Activated T-helper 1 cell treated with anti-CD3 and anti-CD28 coated beads, Interleukin-2, amount 50 U/mL, for 16 hours (primary cell): ENCODE results near the gene PIP5K1B.

Experiments used
- DNase-seq, 2 donors: peaks; one replicate each; pipeline ENCODE4 v3.0.0-alpha.2; 2020; ENCODE audit warnings: low read depth in 1 of 2, low spot score in 1 of 2

The PIP5K1B gene

DNA sequence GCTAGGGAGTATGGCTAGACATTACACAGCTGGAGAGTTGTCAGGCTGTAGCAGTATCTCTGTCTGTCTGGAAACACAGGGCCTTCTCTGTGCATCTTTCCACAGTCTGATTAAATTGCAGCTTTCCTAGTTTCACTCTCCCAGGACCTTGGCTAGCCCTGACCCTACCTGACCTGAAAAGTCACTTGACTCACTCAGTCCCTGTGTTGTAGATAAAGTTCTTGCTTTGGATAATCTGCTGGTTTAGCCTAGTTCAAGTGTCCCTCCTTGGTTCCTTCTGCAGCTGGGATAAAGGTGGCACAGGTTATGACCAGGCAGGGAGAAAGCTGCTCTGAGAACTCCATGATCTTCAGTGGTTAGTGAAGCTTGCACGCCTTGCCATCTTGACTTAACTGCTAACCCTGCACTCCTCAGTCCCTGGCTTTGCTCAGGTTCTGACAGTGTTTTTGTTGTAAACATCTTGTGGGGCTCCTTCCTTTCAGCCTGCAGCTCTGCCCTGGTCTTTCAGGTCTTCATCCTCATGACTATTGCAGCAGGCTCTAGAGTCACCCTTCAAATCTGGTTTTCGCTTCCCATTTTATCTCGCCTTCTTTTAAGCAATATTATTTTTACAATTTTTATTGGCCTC, 101.0 kb downstream of the PIP5K1B start:
- DNase-seq = no peak

DNA sequence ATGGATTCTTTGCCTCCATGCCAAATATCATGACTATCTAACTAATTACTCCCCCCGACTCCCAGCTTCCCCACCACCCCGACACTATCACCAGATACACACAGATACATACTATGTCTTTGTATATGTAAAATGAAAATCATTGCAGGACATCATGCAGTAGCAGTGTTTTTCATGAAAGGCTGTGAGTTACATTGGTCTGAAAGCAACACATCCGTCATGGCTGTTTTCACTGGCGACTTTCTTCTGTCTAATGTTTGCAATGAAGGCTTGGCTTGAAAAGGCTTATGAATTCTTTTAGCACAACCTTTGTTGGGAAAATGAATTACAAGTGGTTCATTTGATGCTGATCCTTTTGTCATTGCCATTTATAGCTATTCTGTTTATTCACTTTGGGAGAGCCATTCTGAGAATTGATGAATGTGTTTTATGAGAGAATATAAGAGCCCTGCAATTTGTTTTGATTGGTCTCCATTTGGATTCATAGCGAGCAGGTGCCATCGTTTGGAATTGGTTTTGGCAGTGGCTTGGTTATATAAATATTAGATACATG, 103.4 kb downstream of the PIP5K1B start:
- DNase-seq = no peak

DNA sequence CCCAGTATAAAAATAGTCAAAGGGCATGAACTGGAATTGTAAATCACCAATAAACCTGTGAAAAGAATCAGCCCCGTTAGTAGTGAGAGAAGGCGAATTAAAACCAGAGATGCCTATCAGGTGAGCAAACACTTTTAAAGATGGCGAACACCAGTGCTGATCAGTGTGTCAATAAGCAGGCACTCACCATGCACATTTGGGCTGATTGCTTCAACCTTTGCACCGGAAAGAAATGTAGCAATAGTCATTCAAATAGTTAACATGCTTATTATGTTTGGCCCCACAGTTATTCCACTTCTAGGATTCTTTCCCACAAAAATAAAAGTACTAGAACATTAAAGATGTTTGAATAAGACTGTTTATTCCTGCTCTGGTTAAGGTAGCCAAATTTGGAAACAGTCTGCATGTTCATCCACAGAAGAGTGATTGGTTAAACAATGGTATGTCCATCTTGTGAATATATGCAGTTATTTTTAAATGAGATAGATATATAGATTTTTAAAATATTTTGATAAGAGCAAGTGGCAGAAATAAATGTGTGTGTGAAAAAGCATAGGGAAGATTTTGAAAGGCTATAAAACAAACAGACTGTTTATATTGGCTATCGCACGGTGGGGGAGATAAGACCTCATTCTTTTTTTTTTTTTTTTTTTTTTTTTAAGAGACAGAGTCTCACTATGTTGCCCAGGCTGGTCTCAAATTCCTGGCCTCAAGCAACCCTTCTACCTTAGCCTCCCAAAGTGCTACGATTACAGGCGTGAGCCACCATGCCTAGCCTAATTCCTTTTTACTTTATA, 112.2 kb downstream of the PIP5K1B start:
- no peak for DNase-seq

DNA sequence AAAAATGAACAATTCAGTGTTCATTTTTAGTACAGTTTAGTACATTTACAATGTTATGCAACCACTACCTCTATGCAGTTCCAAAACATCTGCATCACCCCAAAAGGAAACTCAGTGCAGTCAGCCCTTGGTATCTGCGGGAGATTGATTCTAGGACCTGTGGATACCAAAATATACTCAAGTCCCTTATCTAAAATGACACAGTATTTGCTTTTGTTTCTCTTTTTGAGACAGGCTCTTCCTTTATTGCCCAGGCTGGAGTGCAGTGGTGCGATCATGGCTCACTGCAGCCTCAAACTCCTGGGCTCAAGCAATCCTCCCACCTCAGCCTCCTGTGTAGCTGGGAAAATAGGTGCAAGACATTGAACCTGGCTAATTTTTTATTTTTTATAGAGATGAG, 114.0 kb downstream of the PIP5K1B start:
- DNase-seq = no peak

DNA sequence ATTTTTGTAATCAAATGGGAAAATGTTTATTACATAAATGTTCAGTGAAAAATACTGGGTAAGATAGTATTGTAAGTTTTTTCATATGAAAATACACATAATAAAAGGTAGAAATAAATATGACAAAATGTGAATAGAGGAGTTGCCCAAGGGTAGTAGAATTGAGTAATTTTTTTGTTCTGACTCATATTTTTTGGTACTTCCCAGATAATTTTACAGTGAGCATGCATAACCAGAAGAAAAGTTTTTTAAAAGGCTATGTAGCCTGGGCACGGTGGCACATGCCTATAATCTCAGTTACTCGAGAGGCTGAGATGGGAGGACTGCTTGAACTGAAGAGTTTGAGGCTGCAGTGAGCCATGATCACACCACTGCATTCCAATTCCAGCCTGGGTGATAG, 116.9 kb downstream of the PIP5K1B start:
- no peak for DNase-seq

DNA sequence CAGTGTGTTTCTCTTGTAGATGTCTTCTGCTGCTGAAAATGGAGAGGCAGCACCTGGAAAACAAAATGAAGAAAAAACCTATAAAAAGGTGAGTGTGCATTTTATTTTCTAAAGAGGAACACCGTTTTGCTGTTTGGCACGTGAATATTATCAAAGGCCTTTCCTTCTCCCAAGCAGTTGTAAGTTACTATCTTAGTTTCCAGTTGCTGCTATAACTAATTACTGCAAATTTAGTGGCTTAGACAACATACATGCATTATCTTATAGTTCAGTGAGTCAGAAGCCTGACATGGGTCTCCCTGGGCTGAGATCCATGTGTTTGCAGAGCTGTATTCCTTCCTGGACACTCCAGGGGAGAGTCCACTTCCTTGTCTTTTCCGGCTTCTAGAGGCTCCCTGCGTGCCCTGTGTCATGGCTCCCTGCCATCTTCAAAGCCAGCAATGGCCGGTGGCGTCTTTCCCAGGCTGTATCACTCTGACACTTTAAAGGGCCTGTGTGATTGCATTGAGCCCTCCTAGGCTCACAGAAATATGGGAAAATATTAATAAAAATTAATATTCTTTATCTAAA, 117.6 kb downstream of the PIP5K1B start:
- DNase-seq = no peak

DNA sequence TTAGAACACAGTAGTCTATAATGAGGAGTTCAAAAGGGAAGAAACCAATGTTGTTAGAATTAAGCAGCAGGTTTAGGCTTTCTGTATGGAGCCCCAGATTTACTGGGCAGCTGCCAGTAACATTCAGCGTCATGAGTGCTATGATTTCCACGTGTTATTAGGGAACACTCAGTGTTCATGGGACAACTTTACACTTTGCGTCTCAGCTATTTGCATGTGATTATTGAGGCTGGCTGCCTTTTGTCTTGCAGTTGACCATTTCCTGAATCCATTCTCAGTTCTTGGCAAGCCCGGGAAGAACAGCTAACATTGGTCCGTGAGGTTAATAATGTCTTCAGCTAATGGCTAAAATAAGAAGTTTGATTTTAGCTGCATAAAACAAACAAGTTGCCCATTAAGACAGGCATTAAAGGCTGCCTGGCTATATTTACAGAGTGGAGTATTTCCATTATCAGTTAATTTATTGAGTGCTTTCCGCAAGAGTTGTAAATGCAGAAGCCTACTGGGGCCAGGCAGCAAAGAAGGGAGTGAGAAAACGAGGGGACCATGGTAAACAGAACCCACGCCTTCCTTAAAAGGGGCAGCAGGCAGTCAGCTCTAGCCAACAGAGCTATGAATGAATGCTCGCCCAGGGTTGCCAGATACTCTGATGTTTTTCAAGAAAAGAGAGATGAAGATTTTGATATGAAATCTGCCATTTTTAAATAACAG, 120.9 kb downstream of the PIP5K1B start:
- DNase-seq = no peak

DNA sequence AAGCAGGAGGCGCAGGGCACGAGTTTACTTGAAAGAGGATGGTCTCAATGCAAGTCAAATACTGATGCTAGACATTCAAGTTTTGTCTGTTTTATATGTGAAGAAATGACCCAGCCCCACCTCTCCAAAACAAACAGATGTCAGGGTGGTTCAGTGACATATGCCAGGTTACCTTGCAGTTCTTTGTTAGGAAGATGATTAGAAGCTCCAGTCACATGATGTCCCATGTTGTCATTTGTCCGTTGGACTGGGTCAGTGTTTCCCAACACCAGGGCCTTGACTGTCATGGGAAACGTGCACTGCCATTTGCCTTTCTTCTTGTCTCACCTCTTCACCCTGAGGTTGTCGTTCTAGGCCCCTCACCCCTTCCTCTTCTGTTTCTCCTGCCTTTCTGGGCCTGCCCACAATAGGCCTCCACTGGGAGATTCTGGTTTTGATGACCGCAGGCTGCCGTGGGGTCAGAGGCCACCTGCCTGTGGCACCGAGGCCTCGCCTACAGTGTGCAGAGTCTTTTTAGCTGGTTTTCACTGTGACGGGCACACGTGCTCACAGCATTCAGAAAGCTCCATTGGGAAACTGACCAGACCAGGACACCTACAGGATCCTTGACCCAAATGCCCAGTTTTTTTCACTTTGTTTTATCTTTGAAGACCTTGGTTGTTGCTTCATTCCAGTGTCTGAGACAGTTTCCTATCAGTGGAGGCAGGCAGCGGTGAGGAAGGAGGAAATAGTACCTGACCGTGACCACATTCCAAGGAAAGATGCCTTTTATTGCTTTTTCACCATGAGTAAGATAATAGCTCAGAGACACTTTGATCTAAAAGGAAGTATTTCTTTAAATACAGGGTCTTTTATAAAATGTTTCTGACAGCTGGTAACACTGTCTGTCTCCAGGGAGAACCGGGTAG, 123.1 kb downstream of the PIP5K1B start:
- no peak for DNase-seq

DNA sequence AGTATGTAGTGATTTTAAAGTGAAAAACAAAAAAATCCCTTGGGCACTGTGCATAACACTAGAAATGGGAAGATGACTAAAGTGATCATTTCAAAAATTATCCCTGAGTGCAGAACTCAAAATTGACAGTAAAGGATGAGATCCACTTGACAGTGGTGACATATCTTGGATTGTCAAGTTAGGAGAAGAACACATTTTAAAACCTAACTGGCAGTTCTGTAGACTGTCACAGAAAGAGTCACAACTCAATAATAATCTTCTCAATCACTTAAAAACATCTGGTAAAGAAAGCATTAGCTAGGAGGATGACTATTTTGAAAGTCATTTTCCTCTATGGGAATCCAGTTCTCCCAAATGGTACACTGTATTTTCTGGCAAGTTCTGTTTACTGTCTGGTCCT, 127.1 kb downstream of the PIP5K1B start:
- DNase-seq = no peak

DNA sequence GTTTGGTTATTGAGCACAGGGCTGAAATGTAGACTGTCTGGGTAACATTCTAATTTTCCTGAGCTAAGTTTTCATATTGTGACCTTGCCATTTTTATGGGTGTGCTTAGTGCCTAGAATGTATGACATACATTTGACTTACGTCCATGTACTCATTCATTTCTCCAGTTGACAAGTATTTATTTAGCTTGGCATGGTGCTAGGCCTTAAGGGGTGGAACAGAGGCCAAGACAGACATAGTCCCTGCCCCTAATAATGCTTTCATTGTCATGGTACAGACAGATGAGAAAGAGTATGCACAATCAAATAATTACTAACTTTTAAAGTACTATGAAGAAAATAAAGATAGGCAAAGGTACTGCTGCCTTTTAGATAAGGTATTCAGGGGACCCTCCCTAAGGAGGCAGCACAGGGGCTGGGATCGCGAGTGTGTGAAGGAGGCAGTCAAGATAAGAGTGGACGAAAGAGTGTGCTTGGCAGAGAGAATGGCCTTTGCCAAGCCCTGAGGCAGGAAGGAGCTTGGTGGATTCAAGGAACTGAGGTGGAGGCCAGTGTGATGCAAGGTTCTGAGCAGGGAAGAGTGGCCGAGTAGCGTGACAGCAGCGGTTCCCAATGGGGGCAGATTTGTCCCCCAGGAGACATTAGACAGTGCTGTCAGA, 128.0 kb downstream of the PIP5K1B start:
- DNase-seq = no peak

DNA sequence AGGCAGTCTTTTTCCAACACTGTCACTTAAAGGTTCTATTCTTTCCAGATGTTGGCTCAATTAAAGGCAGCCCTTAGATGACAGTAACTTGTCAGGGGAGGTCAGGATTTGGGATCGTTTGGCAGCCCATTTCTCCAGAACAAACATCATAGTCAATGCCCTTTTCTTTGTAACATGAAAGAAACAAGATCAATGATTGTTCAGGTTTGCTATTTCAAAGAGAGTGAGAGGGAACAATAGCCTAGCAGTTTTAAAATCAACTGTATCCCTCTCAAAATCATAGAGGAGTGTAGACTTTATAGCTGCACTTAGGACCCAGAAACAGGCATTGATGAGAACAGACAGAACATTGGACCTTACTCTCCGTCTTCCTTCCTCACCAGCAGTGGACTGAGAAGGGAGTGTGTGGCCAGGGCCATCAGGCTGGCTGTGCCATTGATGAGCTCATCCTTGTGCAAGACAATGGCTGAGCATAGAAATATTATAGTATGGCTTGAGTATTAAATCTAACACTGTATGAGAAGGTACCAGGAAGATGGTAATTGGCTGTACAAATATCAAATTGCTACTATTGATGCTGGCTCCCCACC, 130.0 kb downstream of the PIP5K1B start:
- no peak for DNase-seq

DNA sequence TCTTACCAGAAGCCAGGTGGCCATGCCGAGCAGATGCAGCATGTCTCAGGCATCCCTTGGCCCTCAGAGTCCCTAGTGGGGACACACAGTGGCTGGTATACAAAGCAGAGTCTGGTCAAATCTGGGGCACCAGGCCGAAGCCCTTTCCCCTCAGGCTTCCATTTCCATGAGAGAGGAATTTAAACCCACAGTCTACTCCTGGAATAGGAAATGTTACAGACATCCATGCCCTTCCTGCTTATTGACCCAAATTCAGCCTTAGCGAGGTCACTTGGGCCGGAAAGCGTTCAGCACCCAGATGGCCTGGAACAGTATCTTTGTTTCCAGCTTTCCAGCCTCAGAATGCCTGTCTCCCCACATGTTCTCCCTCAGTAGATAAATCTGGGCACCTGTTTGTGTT, 131.7 kb downstream of the PIP5K1B start:
- no peak for DNase-seq

DNA sequence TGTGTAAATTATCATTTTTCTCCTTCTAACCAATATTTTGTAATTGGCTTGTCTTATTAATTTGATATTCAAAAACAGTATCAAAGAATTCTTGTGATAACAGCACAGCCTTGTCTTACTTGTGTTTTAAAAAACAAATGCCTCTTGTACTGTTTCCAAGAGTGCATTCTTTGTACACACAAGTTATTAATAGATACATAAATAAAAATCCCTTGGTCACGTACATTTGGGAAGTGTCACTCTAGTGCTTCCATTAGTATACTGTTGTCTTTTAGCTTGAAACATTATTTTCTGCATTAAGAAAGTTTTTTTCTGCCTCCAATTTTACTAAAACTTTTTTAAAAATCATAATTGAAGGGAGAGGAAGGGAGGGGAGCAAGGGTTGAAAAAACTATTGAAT, 133.2 kb downstream of the PIP5K1B start:
- no peak for DNase-seq

DNA sequence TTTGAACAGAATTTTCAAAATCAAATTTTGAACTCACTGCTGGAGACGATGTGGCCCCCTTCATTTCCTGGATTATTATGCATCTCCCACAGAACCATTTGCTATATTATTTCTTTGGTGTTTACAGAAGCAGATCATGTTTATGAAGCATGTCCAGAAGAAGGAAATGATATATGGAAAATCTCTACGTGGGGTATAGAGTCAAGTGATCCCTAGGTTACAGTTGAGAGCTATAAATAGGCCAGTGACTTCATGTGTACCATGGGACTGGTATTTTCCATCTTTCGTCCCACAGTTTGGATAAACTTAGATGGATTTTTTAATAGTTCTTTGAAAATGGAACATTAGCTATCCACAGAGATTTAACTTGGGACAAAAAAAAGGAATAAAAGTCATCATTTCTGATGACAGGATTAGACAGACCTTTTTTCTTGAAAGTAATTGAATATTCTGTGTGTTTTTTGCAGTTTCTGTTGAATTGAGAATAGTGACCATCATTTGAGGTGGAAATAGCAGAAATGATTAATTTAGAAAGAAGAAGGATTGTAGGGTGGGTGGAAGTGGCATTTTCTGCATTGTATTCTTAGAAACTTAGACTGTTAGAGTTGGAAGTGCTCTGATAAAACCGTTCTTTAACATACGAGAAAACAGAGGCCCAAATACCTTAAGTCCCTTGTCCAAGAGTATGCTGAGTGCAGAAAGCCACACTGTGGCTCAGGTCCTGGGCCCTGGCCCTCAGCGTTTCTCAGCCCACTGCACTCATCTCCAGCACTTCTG, 136.4 kb downstream of the PIP5K1B start:
- no peak for DNase-seq

DNA sequence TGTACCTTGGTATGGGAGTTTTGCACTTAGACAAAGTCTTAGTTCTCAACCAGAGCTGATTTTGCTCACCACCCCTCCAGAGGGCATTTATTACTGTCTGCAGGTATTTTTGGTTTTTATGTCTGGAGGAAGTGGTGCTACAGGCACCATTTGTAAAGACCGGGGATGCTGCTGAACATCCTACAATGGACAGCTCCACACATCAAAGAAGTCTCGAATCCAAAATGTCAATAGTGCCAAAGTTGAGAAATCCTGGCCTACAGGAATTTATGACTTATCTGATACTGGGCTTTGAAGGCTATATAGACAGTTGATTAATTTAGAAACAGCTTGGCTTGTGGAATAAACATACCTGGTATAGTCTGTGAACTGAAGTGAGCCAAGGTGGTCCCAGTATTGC, 137.5 kb downstream of the PIP5K1B start:
- DNase-seq = no peak

DNA sequence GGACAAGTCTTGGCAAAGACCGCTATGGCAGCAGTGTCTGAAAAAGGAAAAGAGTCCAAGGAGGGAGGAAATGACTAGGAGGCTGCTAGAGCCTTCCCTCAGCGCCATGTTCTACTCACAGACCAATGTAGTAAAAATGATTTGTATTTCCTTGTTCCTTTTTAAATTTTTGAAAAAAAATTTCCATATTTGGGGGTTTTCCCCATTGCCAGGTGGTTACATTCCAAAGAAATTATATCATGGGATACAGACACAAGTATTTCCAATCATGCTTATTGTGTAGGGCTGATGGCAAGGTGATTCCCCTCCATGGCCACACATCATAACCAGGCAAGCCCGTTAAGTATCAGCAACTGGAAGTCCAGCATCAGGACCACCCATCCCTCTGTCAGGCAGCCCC, 138.2 kb downstream of the PIP5K1B start:
- DNase-seq = no peak

DNA sequence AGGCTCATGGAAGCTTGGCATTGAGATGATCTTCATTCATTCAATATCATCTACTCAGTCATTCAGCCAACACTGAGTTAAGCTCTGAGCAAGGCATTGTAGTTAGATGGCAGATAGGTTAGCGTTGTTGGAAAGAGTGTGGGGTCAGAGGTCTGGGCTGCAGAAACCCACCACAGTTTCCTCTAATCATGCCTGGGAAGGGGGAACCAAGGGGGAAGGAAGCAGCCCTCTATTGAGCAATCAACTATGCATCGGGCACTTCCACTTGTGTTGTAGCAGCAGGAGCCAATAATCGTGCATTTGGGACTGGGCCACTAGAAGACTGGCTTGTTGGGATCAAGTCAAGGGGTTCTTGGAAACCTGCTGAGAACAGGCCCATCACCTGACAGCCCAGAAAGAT, 139.1 kb downstream of the PIP5K1B start:
- DNase-seq = no peak

DNA sequence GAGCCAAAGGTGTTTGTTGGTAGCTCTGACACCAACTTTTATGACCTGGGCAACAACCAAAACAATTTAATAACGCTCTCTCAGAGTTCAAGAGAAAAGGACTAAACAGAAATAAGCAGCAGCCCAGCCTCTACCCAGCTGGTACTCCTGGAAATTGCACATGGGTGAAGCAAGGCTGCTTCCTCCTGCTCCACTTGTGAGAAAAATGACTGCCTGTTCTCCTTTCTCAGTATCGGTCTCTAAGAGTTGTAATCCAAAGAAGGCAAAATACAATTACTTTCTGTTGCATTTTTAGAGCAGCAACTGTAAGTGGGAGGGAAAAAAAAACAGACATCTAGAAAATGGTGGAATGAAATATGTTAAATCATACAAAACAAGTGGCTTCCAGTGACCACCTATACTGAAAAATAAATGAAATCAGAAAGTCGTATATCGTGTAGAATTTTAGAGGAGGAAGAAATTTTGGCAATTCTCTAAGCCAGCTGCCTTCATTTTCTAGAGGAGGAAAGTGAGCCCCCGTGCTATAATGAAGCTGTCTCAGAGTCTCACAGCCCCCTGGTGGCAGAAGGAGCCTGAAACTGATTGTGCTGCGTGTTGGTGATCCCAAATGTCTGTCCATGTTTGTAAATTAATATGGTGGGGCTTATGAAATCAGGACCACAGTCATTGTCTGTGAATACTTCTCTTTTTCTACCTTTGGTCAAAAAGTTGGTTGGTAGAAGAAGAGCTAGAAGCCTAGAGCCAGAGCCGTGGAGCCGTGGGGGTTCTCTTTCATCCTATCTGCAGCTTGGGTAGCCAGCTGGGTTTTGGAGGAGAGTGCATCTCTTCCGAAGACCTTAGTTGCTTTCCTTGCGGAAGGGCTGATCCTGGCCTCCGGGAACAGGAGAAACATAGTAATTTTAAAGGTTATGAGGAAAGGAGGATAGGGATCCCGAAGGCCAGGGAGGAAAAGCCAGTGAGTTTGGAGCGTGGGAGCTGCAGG, 139.9 kb downstream of the PIP5K1B start:
- no peak for DNase-seq
